CD4-positive, alpha-beta T cell (primary cell): ENCODE data around the gene SHROOM1. TPM values are rescaled to one million over a fixed set of nuclear protein-coding genes. Genes with fewer than 3 reads are reported as not detected.
A peak's percentile ranks its signal among the peaks of the same experiment; 100 is the strongest.

Source experiments
- ATAC-seq: fragments of 200-7000 bp; cut with Tn5 transposase; one replicate; pipeline ENCODE4 v1.10.0; 2022; ENCODE audit warnings: mild to moderate bottlenecking; ENCODE audit not compliant: poor library complexity
- CTCF ChIA-PET: fragments of 350-600 bp; sonication (Branson Sonifier 250); formaldehyde crosslinking; loops from one replicate; lab custom pipeline; 2021; ENCODE audit warnings: antibody characterized with exemption, inconsistent platforms; lab: Charles Lee
- POLR2A ChIA-PET: fragments of 350-600 bp; sonication (Branson Sonifier 250); formaldehyde crosslinking; loops from one replicate; lab custom pipeline; 2021; ENCODE audit warnings: antibody characterized with exemption, inconsistent platforms; lab: Charles Lee
- DNase-seq, 14 experiments: peaks; one replicate each; pipeline ENCODE4 v3.0.0-alpha.2; 2013 to 2020; ENCODE audit warnings: mixed read lengths in 2 of 14
- H3K27ac ChIP-seq, 2 donors: one replicate each; pipeline versions ENCODE4 v1.5.1 to v1.7.0; 2013; ENCODE audit warnings: low read length in 2 of 2, low read depth in 1 of 2, mild to moderate bottlenecking in 1 of 2
- H3K27me3 ChIP-seq, 2 experiments: 1 replicate in 1 of 2; 2 replicates in 1 of 2; pipeline versions ENCODE4 v1.6.1 to v1.7.0; 2013; ENCODE audit warnings: low read length in 2 of 2, control low read depth in 1 of 2, mild to moderate bottlenecking in 1 of 2, moderate library complexity in 1 of 2; ENCODE audit not compliant: insufficient read depth in 2 of 2, control insufficient read depth in 1 of 2
- H3K36me3 ChIP-seq: one replicate; pipeline ENCODE4 v1.6.1; 2013; ENCODE audit warnings: low read length, control low read depth; ENCODE audit not compliant: insufficient read depth
- H3K4me1 ChIP-seq: one replicate; pipeline ENCODE4 v1.6.1; 2013; ENCODE audit warnings: low read length, control low read depth; ENCODE audit not compliant: insufficient read depth
- H3K4me3 ChIP-seq: one replicate; pipeline ENCODE4 v1.5.1; 2013; ENCODE audit warnings: mild to moderate bottlenecking, low read length, moderate library complexity
- H3K9me3 ChIP-seq, 2 experiments: 1 replicate in 1 of 2; 2 replicates in 1 of 2; pipeline versions ENCODE4 v1.6.1 to v1.7.0; 2013; ENCODE audit warnings: low read length in 2 of 2, mild to moderate bottlenecking in 2 of 2, control low read depth in 1 of 2, moderate library complexity in 1 of 2; ENCODE audit not compliant: control insufficient read depth in 1 of 2, insufficient read depth in 1 of 2
- H3K27ac Mint-ChIP-seq: one replicate; pipeline ENCODE4 v1.8.0; 2020; ENCODE audit warnings: mixed read lengths
- H3K27me3 Mint-ChIP-seq: one replicate; pipeline ENCODE4 v1.8.0; 2021; ENCODE audit warnings: mixed read lengths
- H3K36me3 Mint-ChIP-seq: one replicate; pipeline ENCODE4 v1.8.0; 2021; ENCODE audit warnings: low read depth, mixed read lengths
- H3K4me1 Mint-ChIP-seq: one replicate; pipeline ENCODE4 v1.8.0; 2021; ENCODE audit warnings: low read depth, mixed read lengths
- H3K4me3 Mint-ChIP-seq: one replicate; pipeline ENCODE4 v1.8.0; 2020; ENCODE audit warnings: mild to moderate bottlenecking, mixed read lengths
- H3K9me3 Mint-ChIP-seq: one replicate; pipeline ENCODE4 v1.8.0; 2020; ENCODE audit warnings: mixed read lengths
- intact Hi-C, 2 experiments: fragments of 100-400 bp; cut with DNase I in 1 of 2; cut with micrococcal nuclease in 1 of 2; formaldehyde crosslinking; loops; one replicate each; pipeline versions ENCODE4 v1.15.1 to v1.9.0; 2023 to 2025; cut with DNase I, micrococcal nuclease
- total RNA-seq, 174 experiments: library from RNA in 2 of 174; stranded (reverse) in 2 of 174; gene quantifications; one replicate each; pipeline ENCODE4 v1.2.3 and lab custom pipeline; 2021 to 2026
- TF ChIP-seq, protein P1 (sequence below): fragments of 200-600 bp; IDR thresholded peaks from one replicate; pipeline ENCODE4 v1.8.0; 2022; ENCODE audit warnings: antibody characterized with exemption, mild to moderate bottlenecking

Gene SHROOM1
- total RNA-seq, 2 experiments from 2014 or later: 0.59 TPM; not detected in 1

DNA sequence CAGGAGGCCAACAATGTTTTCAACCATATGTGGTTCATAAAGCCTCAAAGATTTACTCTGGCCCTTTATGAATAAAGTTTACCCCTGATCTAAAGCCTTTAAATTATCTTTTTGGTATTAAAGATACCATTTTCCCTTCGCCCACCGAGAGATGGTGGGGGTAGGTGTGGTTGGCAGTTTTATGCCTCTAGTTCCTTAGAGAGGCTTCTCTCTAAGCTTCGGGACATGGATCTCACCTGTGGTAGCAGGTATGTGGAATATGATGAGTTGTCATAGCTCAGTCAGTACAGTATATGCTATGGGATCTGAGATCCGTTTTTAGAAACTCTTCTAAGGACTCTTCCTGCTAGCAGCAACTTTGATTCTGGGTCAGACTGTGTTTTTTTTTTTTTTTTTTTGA lies 38.3 kb upstream of the SHROOM1 start:
- Histone ChIP-seq H3K27me3 (no peaks in the 10 kb centered on the region), H3K4me1 (peaks cover 24% of the 10 kb centered on the region), H3K27ac (no peak overlapping the region), H3K9me3 (no peaks in the 10 kb centered on the region), H3K36me3 (peaks cover 23% of the 10 kb centered on the region), H3K4me3 (no peak overlapping the region)
- POLR2A ChIA-PET: interaction anchor here (0.7 kb wide), 1 partner anchor 16 kb away, joined by 3 read pairs; no protein-coding TSS in a partner anchor
- no peak for ATAC-seq
- Mint-ChIP-seq H3K27me3 (no peaks in the 10 kb centered on the region), H3K4me3 (peak overlapping the region; percentile 96), H3K27ac (peak overlapping the region; percentile 97), H3K36me3 (peaks cover 54% of the 10 kb centered on the region), H3K4me1 (peaks cover 31% of the 10 kb centered on the region), H3K9me3 (no peaks in the 10 kb centered on the region)
- intact Hi-C loops: loop anchor here in 1 of 2 experiments (5.0 to 10.0 kb wide), 5 partner anchors 131 to 1359 kb away; partner anchors contain the start of genes C5orf15, KIF3A, PPP2CA and RAD50
- CTCF ChIA-PET: no interaction called here
- TF ChIP-seq, protein P1, sequence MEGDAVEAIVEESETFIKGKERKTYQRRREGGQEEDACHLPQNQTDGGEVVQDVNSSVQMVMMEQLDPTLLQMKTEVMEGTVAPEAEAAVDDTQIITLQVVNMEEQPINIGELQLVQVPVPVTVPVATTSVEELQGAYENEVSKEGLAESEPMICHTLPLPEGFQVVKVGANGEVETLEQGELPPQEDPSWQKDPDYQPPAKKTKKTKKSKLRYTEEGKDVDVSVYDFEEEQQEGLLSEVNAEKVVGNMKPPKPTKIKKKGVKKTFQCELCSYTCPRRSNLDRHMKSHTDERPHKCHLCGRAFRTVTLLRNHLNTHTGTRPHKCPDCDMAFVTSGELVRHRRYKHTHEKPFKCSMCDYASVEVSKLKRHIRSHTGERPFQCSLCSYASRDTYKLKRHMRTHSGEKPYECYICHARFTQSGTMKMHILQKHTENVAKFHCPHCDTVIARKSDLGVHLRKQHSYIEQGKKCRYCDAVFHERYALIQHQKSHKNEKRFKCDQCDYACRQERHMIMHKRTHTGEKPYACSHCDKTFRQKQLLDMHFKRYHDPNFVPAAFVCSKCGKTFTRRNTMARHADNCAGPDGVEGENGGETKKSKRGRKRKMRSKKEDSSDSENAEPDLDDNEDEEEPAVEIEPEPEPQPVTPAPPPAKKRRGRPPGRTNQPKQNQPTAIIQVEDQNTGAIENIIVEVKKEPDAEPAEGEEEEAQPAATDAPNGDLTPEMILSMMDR: no peak
- DNase-seq: no peak

- peaks cover 24% of the 10 kb centered on the region for H3K4me1 ChIP-seq
- Mint-ChIP-seq H3K27me3 (no peaks in the 10 kb centered on the region), H3K27ac (peak overlapping the region; percentile 97), H3K4me3 (peak overlapping the region; percentile 96), H3K36me3 (peaks cover 46% of the 10 kb centered on the region), H3K4me1 (peaks cover 31% of the 10 kb centered on the region), H3K9me3 (no peaks in the 10 kb centered on the region)
- ATAC-seq: no peak
- H3K27me3 ChIP-seq: no peaks in the 10 kb centered on the region
- TF ChIP-seq, protein P1: no peak
- intact Hi-C loops: loop anchor here in 1 of 2 experiments (2.0 to 10.0 kb wide), 7 partner anchors 96 to 1360 kb away; partner anchors contain the start of genes AFF4, C5orf15, KIF3A and PPP2CA
- no peak for DNase-seq
- H3K27ac ChIP-seq: peak overlapping the region; percentile 95 to 98
- H3K9me3 ChIP-seq: no peaks in the 10 kb centered on the region
- peak overlapping the region; percentile 95 for H3K4me3 ChIP-seq
- H3K36me3 ChIP-seq: peaks cover 16% of the 10 kb centered on the region
- ChIA-PET CTCF (interaction anchor here (0.6 to 3.3 kb wide), 3 partner anchors 17 to 177 kb away, joined by 3 to 11 read pairs (median 7); partner anchors contain the start of gene SHROOM1), POLR2A (interaction anchor here (0.6 to 2.4 kb wide), 5 partner anchors 96 to 377 kb away, joined by 3 to 20 read pairs (median 4); partner anchors contain the start of genes AFF4, CCNI2, IRF1 and RAD50)
Measured at GRCh38 chr5:132867046-132867451, 36.6 kb upstream of the SHROOM1 start.

- DNase-seq (peak; percentile 75 to 99 (median 84)), ATAC-seq (peak; percentile 93)
- CTCF ChIA-PET: interaction anchor here (0.6 to 3.3 kb wide), 3 partner anchors 17 to 178 kb away, joined by 3 to 11 read pairs (median 7); partner anchors contain the start of gene SHROOM1
- Histone ChIP-seq H3K4me3 (peak within 1 kb of the TSS; percentile 95), H3K27me3 (no peaks in the 10 kb centered on the region), H3K36me3 (peaks cover 13% of the 10 kb centered on the region), H3K9me3 (no peaks in the 10 kb centered on the region), H3K27ac (peak within 1 kb of the TSS; percentile 95 to 98), H3K4me1 (peaks cover 24% of the 10 kb centered on the region)
- H3K4me3 Mint-ChIP-seq: peak within 1 kb of the TSS; percentile 96
- peaks cover 31% of the 10 kb centered on the region for H3K4me1 Mint-ChIP-seq
- TF ChIP-seq, protein P1: no peak
- POLR2A ChIA-PET: interaction anchor here (0.6 to 2.4 kb wide), 7 partner anchors 10 to 376 kb away, joined by 3 to 20 read pairs (median 4); partner anchors contain the start of genes AFF4, CCNI2, HSPA4 and IRF1
- peaks cover 46% of the 10 kb centered on the region for H3K36me3 Mint-ChIP-seq
- peak within 1 kb of the TSS; percentile 97 for H3K27ac Mint-ChIP-seq
- no peaks in the 10 kb centered on the region for H3K27me3 Mint-ChIP-seq
- intact Hi-C loops: loop anchor here in 1 of 2 experiments (2.0 to 10.0 kb wide), 7 partner anchors 96 to 1361 kb away; partner anchors contain the start of genes AFF4, C5orf15, KIF3A and PPP2CA
- H3K9me3 Mint-ChIP-seq: no peaks in the 10 kb centered on the region
Measured at GRCh38 chr5:132866342-132867045, 36.0 kb upstream of the SHROOM1 start, which contains the start of the genes GDF9 and UQCRQ. GDF9 (minus strand) TSS chr5:132866469; CDS start chr5:132864533, 1,936 bp downstream. UQCRQ (plus strand) TSS chr5:132866642; CDS start chr5:132866882, 240 bp downstream.
